Left renal cortex interstitium (tissue), 4 donors: ENCODE data around the gene TTC28. TPM values are rescaled to one million over a fixed set of nuclear protein-coding genes. Genes with fewer than 3 reads are reported as not detected.

Experiments
- DNase-seq, 4 donors: peaks; one replicate each; pipeline ENCODE4 v3.0.0-alpha.2; 2013; ENCODE audit warnings: low read depth in 4 of 4, low spot score in 2 of 4, missing footprints in 1 of 4
- polyA plus RNA-seq, 4 donors: library from polyadenylated mRNA; unstranded; fragments of 120-200 nt; gene quantifications; one replicate each; pipeline ENCODE4 v1.2.1, GENCODE V29; 2013; ENCODE audit not compliant: insufficient read length in 4 of 4

The TTC28 gene
- polyA plus RNA-seq, 4 donors, result 26.0 to 49.6 (median 35.9) TPM

DNA sequence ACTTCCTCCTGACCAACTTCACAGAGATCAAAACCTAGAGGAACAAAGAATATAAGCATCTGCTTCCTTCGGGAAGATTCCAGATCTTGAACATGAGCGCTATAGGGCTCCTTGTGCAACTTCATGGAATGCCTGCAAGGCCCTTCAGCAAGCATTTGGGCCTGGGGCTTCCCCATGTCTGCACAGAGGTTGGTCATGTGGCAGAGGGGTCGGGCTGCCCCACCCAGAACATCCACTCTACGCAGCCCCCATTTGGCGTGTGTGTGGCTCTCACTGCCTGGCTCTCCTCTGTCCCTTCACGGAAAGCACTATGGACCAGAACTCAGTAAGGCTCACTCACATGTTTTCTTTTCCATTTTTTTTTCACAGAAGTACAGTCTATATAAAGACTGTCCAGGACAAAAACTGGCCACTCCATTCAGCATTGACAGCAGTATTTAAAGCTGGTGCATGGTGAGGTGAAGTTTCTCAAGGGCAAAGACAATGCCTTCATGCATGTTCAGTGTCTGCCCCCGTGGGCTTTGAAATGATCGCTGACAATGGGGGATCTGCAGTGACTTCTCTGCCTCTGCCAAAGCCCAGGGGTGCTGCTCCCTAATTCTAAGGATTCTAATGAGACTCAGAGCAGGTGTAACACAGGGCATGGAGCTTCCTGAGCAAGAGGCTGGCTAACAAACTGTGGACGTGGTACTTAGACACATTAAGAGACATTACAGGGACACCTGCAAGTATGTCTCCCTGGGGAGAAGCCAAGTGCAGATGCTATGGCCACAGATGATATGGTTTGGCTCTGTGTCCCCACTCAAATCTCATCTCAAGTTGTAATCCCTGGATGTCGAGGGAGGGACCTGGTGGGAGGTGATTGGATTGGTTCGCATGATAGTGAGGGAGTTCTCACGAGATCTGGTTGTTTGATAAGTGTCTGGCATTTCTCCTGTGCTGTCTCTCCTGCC, 694.0 kb downstream of the TTC28 start:
- no peak for DNase-seq

DNA sequence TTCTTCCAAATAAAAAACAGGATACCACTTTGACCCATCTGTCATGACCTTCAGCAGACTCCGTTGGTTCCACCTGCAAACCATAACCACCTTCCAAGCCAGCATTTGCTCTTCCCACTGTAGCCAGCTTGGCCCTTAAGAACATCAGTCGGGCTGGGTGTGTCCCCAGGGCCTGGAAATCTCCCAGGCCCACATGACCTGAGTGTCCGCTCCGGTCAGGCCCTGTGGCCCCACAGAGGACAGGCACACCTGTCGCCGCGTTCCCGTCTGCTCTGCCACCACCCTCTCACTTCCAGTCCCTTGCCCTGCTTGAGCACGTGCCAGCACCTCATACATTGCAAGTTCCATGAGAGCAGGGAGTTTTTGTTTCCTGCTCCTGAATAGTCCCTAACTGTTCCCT, 694.9 kb downstream of the TTC28 start:
- DNase-seq, result no peak

DNA sequence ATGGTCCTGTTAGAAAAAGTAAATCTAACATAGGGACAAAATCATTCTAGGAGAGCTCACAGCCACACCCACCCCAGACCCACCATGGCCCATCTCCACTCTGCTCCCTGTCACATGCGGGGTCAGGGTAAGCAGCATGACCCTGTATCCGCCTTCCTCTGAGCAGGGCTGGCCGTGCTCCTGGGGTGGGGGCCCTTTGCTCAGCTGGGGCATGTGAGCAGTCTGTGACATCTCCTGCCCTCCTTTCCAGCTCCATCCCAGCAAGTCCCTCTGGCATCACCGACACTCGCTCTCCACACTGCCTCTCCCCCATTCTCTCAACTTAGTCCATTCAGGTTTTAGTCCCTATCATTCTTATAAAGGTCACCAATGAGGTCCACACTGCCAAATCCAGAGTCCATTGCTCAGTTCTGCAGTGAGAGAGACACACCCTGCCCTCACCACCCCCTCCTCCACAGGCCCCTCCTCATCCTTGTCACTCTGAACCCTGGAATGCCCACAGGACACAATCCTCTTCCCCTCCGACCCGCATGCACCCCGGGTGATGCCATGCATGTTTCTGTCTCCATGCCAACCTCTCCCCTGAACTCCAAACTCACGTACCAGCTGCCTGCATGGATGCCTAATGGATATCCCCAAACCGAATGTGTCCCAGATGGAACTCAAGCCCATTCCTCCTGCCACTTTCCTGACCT, 695.5 kb downstream of the TTC28 start:
- no peak for DNase-seq

DNA sequence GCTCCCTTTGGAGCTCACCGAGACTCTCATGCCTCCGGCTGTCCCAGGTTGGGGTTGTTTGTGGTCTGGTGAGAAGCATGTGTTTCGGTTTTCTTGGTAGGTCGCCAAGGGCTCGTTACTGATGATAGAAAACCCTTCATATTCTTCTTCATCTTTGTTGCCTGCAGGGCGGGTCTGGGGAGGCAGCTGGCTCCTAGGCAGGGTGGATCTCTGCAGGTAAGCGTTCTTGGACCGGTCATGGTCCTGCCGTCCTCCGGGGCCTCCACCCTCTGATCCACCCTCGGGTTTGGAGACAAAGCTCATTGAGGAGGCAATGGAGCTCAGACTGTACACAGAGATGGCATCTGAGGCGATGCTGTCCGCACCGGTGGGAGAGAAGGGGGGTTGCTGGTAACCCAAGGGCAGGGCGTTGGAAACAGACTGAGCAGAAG, 696.3 kb downstream of the TTC28 start:
- no peak for DNase-seq

DNA sequence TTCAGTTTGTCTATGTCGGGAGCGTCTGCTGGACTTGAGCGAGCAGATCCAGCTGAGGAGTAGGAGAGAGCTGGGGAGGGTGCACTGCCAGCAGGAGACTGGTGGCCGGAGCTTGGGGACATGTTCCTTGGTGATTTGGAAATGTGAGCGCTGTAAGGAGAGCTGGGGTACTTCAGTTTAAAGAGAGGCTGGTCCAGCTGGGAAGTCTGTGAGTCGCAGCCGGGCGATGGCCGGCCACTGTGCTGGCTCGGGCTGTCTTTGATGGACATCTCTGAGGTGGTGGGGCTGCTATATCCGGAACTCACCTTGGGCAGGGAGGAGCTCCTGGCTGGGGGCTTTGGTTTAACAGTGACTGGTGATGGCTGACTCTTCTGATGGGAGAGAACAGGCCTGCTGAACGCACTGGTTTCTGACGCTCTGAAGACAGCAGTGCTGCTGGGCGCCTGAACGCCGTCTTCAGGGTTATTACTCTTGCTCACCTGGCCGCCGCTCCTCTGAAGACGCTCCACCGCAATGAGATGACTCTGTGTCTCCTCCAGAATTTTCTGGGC, 696.9 kb downstream of the TTC28 start:
- DNase-seq, result no peak

DNA sequence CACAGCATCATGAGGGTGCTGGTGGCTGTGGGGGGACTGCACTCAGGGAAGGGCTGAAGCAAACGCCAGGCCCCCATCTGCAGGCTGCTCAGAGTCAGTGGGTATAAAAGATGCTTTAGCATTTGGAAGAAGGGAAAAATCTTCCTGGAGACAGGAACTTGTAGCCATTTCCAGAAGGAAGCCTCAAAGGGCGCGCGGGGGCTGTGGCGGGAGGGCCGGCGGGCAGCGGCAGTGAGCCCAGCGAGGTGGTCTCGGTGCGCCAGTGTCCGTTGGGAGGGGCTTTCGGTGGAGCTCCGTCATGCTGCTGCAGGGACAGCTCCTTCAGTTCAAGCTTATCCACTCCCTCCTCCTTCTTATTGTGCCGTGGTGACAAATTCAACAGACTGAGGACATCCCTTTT, 697.5 kb downstream of the TTC28 start:
- no peak for DNase-seq

DNA sequence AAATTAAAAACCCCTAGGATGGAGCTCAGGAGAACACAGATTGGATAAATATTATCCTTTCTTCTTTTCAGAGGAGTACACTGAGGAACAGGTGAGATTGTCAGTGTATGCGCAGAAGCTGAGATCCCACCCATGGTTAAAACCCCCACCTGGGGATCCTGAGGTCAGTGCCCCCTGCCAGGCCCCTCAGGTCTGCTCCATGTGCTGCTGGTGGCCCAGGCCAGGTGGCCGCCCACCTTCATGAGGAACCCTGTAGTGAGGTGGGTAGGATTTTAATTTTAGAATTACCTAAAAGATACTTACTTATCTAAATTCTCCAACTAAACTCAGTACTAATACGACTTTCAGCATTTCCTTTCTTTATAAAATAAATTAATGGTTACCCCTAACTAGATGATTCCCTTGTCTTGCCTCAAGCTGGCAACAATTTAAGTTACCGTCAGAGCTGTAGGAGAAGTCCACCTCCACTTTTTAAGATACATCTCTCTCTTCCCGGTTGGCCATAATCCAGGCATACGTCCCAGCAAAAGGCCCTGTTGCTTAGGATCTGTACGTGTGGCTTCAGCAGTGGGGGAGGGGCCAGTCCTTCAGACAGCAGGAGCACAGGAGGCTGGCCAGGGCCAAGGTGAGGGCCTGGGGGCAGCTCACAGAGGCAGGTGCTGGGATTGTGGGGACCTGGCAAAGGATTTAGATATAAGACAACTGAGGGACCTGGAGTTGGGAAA, 699.1 kb downstream of the TTC28 start:
- DNase-seq, result no peak

DNA sequence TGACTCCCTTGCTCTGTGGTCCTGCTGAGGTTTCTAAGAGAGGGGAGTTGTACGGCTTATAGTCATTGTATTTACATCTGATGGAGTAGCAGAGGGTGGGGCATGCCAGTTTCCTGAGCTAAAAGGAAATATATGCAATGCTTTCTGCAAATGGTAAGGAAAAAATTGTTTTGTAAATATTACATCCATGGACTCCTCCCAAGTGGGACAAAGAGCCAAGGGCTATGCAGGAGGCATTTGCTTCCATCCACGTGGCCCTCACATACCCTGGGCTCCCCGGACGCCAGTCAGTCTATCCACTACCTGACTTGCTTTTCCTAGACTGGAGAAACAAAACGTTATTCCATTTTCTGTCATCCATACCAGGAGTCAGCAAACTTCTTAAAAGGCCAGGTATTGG, 700.8 kb downstream of the TTC28 start:
- no peak for DNase-seq

DNA sequence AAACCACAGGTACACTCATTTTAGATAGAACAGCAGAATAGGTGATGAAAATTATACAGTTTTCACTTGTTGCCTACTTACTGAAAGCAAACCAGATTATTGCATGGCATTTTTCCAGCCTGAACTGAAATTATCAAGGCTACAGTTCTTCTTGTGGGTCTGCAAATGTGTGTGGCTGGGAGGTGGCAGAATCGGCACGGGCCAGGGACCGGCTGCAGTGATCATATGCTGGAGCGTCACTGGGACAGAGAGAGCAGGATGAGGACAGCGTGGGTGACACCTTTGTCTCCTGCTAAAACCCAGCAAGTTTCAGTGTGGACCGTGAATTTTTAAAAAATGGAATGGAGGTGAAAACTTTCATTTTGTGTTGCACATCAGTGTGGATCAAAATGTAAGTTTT, 701.3 kb downstream of the TTC28 start:
- DNase-seq, result no peak

DNA sequence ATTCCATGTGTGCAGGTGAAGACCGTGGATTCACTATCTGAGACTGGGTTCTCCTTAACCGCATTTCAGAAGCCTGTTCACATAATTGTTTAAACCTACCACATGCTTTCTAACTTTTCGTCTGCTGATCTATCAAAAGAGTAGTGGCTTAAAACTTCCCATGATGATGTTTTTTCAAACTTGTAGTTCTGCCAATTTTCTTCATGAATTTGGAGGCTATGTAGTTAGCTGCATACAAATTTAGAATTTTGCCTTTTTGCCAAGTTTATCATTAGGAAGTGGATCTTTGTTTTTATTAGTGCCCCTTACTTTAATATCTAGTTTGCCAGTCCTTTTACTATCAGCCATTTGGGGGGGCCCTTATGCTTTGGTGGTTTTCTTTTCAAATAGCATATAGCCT, 703.1 kb downstream of the TTC28 start:
- DNase-seq, result no peak

DNA sequence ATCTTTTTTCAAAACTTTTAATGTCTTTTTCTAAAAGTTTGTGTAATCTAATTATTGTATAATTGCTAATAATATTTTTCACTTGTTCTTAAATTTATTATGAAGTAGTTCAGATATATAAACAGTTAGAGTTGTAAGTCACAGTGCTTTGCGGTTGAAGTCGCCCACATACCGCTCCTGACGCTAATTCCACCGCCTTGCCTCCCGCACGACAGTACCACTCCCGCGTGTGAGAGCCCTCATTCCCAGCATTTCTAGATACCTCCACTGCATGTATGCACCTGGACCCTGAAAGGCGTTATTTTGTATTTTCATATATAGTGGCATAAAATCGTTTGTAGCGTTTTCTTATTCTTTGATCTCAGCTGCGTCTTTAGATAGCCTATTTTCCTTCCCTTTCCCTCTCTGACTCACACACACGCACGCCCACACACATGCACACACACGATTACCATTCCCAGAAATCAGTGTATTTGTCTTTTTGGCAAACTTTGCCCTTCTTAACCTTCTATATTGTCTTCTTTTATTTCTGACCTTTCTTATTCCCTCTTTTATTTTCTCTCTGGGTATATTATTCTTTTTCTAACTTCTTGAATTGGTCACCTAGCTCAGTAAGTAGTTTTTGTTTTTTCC, 704.1 kb downstream of the TTC28 start:
- no peak for DNase-seq

DNA sequence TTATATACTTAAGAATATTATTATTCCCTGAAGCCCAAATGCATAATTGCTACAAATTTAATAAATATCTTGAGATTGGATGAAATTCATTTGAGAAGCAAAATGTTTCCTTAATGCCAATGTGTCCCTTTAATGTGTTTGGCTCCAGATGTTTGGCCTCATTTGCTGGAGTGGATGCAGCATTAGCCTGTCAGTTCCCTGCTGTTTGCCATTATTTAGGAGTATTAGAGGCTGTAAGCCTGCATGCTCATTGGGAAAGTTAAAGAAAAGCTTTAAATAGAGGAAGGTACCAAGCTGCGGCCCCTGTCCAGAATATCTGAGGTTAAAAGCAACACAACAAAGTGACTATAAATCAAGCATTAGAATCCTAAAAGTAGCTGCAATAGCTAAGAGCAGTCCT, 705.8 kb downstream of the TTC28 start:
- DNase-seq, result no peak

DNA sequence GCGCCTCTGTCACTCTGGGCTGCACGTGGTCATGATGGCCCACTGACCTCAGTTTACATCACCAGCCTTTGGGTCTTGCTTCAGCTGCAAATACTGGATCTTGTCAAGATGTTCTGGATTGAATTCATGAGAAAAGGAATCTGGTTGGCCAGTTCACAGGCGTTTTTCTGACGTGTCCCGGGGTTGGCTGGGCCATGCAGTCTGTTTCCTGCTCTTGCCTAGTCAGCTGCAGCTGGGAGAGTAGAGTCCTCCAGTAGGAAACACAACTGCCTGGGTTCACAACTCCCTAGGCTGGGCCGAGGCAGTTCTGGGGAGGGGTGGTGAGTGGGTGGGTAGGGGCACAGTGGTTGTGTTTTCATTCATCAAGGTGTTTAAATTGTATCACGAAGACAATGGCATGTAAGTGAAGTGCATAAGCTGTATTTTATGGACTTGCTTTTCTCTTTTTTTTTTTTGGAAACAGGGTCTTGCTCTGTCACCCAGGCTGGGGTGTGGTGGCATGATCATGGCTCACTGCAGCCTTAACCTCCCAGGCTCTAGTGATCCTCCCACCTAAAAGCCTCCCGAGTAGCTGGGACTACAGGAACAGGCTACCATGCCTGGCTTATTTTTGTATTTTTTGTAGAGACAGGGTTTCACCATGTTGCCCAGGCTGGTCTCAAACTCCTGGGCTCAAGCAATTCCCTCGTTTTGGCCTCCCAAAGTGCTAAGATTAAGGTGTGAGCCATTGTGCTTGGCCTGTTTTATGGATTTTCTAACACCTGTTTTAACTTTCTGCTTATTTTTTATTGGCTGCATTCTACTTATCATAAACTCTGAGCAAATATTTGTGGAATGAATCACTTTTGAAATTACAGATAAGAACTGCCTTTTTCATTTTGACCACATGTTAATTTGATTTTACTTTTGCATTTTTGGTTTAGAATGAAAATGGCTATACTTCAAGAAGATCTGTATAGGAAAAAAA, 706.6 kb downstream of the TTC28 start:
- DNase-seq, result no peak

DNA sequence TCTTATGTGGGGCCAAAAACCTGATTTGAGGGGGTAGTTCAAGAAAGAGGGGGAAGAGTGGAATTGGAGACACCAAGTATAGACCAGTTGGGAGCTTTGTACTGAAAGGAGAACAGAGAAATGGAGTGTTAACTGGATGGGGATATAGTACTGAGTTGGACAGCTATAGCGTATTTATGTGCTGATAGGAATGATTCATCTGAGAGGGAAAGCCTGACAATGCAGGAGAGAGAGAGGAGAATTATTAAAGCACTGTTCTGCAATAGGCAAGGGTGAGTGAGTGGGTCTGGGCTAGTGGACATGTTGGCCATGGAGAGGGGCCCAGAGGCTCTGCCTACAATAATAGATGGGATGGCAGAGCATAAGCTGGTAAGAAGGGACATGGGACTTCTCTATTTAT, 707.7 kb downstream of the TTC28 start:
- no peak for DNase-seq

DNA sequence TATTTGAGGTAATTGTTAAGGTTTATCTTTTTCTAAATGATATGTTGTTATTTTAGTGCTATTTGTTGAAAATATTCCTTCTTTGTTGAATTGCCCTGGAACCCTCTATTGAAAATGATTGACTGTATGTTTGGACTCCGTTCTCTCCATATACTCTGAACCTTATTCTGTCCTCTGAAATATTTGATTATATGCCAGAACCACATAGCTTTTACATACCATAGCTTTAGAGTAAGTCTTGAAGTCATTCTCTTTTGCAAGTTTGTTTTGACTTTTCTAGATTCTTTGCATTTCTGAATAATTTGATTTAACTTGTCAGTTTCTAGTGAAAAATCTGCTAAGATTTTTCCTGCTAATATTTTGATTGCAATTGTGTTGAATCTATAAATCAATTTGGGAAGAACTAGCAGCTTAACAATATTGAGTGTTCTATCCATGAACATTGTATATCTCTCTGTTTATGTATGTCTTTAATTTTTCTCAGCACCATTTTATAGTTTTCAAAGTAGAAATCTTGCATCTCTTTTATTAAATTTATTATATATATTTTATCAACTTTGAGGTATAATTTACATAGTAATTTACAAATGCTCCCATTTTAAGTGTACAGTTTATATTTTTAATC, 708.9 kb downstream of the TTC28 start:
- DNase-seq, result no peak

DNA sequence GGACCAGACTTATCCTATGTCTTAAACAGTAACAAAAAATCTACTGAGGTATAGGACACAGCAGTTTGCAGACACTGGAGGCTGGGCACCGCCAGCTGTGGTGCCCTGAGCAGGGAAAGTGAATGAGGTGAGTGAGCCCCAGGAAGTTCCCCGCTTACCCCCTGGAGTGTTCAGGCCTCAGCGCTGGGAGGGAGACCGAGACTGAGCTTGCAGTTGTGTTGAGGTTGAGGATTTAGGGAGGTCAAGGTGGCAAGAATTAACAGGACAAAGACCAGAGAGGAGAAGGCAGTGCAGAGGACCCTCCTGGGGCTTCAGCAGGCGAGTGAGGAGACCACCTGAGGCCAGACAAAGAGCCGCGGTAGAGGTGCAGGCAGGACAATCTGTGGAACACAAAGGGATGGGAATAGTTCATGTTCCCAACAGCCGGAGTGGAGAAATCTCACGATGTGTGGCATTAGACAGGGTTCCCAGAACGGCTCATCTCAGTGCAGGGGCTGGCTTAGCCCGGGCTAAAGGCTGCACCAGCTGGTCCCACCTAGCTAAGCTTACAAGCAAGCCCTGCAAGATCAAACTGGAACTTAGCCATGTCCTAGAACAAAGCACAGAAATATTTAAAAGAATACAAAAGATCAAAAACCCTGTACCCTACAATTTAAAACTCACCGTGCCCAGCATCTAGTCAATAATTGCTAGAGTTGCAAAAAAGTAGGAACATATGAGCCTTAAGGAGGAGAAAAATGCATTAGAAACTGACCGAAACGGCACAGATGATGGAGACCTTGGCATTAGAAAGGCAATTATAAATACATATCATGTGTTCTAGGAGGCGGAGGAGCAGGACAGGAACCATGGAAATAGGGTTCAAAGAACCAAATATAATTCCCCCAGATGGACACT, 713.2 kb downstream of the TTC28 start:
- no peak for DNase-seq

DNA sequence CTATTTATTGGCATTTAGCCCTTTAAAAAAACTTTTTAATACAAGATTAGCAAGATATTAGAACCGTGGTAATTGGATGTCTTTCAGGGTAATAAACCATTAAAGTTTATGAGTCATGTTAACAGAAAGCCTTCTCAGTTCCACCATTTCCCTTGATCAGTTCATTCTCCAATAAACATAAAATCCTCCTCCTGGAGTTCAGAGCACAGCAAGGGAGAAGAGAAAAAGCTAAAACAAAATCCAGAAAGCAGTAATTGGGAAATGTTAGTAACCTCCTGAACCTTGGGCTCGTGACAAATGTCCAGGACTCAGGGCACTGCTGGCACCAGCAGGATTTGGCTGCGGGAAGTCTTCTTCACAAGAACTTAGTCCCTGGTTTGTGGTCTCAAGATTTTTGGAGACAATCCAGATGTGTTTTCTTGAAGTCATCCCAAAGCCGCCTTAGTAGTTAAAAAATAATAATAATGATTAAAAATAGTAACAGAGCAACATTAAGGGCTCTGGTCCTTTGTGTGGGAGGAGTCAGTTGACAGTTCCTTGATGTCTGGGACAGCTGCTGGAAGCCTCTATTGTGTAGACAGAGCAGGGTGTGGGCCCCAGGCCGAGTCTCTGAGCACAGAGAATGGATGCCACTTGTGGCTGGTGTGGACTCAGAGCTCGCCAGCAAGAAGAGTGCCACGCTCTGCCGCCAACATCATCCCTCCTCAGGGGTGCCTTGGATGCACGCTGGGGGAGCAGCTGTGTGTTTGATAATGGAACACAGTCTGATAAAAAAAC, 717.2 kb downstream of the TTC28 start:
- DNase-seq, result peak in 1 of 4 donors; percentile 8
